DMS79 (cell line): ENCODE measurements around the gene GCGR.
A peak's percentile ranks its signal among the peaks of the same experiment; 100 is the strongest.

Experiments
- DNase-seq: peaks from one replicate; lab custom pipeline; 2025; lab: John Stamatoyannopoulos, UW

Gene GCGR

DNA sequence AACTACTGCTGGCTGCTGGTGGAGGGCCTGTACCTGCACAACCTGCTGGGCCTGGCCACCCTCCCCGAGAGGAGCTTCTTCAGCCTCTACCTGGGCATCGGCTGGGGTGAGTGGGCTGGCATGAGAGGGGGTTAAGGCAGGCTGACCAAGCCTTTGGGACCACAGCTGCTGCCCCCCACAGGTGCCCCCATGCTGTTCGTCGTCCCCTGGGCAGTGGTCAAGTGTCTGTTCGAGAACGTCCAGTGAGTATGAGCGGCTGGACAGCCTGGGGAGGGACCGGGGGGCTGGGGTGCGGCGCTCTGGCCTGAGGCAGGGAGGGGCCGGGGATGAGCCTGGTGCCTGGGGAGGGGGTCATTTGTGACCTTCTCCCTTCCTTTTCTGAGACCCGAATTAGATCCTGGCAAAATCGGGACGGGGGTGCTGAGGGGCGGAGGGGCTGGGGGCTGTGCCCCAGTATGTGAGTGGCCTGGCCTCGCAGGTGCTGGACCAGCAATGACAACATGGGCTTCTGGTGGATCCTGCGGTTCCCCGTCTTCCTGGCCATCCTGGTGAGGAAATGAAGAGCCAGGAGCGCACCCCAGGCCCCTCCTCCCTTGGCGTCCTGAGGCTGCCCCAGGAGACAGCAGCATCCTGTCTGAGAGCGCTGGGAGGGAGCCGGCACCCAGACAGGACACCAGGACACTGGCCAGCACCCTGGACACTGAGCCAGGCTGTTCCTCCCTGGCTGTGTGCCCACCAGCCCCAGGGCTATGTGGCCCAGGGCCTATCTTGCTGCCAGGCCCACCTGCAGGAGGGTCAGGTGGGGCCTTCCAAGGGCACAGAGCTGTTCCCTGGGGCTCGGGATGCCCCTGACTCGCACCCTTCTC, 8.0 kb downstream of the GCGR start:
- DNase-seq, result no peak

DNA sequence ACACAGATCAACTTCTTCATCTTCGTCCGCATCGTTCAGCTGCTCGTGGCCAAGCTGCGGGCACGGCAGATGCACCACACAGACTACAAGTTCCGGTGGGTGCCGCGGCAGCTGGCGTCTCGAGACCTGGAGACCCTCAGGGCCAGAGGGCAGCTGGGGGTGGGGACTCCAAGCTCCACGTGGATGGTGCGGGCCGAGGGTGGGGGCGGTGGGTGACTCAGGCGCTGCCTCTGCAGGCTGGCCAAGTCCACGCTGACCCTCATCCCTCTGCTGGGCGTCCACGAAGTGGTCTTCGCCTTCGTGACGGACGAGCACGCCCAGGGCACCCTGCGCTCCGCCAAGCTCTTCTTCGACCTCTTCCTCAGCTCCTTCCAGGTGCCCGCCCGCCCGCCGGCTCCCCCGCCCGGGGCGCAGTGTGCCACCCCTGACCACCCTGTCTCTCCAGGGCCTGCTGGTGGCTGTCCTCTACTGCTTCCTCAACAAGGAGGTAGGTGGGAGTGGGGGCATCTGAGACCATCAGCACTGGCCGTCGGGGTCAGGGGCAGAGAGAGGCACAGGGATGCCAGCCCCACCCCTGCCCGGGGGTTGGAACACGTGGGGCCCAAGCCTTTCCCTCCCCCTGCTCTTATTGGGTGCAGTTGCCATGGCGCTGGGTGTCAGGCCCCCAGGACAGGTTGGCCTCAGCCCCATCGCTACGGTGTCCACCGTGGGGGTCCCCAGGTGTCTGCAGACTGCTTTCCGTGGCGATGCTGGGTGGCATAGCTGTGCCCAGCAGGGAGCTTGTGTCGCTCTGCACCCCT, 8.8 kb downstream of the GCGR start:
- no peak for DNase-seq

DNA sequence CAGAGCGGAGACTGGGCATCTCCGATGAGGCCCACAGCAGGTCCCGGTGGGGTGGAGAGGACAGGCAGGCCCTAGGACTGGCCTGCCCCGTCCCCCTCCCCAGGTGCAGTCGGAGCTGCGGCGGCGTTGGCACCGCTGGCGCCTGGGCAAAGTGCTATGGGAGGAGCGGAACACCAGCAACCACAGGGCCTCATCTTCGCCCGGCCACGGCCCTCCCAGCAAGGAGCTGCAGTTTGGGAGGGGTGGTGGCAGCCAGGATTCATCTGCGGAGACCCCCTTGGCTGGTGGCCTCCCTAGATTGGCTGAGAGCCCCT, 9.4 kb downstream of the GCGR start:
- no peak for DNase-seq

DNA sequence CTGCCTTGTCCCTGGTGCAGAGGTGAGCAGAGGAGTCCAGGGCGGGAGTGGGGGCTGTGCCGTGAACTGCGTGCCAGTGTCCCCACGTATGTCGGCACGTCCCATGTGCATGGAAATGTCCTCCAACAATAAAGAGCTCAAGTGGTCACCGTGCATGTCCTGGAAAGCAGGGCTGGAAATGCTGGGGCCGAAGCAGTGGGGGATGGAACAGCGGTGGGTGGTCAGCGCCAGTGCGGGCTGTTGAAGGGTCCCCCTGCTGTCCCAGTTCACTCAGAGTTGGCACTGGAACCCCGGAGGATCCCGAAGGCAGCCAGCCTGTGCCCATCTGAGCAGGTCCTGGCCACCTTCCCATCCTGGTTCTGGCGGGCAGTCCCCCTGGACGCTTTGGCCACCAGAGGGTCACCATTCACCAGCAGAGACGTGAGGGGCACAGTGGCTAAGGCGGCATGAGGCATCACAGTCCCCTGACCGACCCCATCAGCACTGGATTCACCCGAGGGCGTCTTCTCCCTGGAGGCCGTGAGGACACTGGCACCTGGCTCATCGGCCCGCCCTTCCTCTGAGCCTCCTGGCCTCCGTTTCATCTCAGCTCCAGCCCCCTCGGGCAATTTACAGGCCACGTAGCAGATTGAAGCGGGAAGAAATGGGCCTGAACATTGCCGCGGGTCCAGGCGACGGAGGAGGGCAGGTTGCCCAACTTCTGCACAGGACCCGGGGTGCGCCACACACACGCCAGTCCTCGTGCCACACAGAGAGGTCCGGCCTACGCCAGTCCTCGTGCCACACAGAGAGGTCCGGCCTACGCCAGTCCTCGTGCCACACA, 10.1 kb downstream of the GCGR start:
- DNase-seq, result no peak

DNA sequence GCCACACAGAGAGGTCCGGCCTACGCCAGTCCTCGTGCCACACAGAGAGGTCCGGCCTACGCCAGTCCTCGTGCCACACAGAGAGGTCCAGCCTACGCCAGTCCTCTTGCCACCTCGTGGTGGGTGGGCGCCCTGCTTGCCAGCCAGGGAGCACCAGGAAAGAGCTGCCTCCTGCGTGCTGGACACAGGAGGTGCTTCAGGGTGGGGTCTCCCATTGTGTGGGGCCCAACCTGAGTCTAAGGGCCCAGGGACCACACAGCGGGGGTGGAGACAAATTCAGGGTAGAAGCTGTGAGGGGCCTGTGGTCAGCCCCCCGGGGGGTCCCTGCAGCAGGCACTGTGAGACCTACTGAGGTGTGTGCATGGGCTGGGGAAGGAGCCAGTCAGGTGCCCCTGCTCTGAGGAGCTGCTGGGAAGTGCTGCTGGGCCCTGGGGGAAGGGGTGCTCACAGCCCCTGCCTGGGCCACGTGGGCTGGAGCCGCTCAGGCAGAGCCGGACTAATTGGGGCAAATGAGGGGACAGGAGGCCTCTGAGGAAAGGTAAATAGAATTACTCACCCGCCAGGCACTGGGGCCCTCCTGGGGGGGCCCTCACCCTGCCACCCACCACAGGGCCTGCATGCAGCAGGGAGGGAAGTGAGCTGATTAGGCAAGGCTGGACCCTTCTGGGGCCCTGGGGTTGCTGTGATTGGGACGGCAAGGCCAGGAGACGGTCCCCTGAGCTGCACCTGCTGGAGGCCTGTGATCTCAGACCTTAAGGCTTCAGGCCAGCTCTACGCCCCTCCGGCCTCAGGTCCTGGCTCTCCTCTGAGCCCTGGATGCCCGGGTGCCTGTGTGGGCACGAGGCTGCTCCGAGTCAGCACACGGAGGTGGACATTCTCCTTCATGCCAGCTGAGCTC, 11.0 kb downstream of the GCGR start:
- peak; percentile 2 for DNase-seq

DNA sequence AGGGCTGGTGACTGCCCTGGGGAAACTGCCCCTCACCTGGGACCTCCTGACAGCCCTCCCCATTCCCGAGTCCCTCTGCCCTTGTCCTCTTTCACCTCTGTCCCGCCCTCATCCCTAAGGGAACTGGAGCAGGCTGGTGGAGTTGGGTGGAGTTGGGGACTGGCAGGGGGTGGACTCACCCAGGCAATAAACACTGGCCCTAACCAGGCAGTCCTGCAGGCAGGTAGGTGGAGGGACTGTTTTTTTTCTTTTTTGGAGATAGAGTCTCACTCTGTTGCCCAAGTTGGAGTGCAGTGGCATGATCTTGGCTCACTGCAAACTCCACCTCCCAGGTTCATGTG, 11.7 kb downstream of the GCGR start:
- no peak for DNase-seq

DNA sequence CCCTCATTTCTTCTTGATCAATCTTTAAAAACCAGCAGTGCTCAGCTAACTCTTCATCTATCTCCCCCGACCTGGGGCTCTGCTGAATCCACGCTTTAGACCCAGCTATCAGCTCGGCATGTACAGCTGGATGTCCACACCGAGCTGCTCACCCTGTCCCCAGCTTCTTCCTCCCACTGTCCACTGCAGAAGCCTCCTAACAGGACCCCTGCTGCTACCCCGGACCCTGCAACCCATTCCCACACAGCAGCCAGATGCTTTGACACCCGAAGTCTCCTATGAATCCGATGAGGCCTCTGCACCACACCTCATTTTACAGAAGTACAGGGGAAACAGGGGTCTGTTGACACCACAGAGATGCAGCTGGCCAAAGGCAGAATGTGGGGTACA, 13.8 kb downstream of the GCGR start:
- no peak for DNase-seq

DNA sequence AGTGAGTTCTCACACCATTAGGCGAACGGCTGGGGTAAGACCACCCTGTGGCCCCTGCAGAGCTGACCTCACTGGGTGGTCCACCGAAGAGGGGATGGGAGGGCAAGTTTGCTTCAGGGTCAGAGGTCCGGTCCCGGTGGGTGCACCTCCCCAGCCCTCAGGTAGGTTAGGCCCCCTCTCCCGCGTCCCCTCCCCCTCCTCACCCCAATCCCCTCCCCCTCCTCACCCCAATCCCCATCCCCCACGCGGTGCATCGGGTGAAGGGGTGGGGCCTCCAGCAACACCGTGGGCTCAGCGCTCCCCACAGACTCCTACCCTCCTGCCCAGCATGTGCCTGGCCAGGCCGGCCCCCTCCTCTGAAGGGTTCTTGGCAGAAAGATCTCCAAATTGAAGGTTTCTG, 15.8 kb downstream of the GCGR start:
- no peak for DNase-seq

DNA sequence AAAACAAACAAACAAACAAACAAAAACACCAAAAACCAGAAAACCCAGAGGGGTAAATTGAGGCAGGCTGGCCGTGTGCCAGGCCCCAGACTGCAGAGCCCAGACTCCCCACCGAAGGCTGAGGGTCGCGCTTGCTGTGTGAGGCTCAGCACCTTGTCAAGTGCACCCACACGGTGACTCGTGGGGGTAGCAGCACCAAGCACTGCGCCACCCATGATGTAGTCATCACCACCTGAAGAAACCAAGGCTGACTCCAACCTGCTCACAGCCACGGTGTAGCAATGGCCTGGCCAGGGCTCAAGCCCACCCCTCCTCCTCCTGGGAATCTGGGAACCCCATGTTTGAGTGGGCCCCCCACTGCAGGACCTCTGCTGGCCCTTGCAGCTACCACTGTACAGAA, 17.2 kb downstream of the GCGR start:
- no peak for DNase-seq

DNA sequence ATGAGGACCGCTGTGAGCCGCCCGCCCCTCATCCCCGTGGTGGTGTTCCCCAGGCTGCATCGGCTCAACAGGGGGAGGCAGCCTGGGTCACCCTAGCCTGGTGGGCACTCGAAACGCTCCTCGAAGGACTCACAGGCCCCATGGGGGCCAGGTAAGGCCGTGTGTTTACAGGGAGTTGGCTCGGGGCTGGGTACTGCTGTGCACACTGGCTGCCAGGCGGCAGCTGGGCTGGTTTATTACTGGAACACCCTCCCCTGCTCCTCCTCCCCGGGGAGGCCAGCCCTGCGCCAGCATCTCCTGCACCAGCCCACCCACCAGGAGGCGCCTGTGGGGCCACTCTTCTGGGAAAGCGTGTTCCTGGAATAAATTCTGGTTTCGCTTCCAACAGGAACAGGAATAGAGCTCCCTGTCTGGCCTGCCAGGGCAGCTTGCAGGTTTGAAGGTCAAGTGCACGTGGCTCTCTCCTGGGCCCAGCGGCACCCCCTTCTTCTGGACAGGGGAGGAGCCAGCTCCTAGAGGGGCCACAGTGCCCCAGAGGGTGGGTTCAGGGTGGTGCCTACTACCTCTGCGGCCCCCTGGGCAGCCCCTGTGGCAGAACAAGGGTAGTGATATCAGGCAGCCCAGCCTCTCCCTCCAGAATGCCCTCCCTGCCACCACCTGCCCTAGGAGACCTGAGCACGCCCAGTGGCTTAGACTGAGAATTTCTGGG, 17.8 kb downstream of the GCGR start:
- DNase-seq, result no peak

DNA sequence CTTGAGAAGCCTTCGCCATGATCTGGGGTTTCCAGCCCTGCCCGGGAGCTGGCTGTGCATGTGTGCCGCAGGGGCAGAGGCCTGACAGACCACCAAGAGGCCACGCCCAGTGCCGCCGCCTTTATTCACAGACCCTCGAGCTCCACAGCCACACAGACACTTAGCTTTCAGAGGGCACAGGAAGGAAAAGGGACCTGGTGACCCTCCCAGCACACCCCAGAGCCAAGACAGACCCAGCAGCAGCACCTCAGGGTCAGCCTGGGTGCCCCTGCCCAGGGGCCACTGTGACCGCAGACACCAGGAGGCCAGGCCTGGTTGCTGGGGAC, 18.3 kb downstream of the GCGR start:
- no peak for DNase-seq

DNA sequence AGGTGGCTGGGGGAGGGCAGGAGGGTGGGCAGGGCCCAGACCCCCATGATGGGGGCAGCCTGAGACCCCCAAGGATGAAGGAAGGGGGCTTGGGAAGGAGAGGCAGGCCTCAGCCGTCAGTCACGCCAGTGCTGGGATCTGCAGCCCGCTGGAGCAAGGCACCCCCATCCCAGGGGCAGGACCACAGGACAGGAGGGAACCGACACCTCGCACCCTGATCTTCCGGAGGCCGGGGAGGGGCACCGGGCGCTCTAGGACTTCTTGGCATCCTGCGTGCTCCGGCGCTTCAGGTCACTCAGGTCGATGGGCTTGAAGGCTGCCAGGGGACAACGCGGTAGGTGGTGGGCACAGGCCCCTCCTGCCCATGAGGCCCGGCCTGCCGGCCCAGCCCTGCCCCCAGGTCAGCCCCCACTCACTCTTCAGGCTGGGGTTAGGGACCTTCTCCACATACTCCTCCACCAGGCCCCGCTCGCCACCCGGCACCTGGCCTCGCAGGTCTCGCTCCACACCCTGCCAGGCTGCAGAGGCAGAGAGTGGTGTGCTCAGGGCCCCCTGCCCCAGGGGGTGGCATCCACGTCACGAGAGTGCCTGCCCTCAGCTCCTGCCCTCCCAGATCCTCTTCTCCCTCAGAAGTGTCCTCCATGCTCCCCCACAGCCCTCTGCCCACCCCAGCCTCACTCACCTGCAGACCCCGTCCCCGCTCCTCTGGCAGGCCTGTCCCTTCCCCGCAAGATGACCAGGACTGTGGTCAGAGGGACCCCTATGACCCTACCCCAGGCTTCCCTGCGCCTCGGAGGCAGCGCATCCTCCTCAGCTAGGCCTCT, 19.3 kb downstream of the GCGR start:
- no peak for DNase-seq

DNA sequence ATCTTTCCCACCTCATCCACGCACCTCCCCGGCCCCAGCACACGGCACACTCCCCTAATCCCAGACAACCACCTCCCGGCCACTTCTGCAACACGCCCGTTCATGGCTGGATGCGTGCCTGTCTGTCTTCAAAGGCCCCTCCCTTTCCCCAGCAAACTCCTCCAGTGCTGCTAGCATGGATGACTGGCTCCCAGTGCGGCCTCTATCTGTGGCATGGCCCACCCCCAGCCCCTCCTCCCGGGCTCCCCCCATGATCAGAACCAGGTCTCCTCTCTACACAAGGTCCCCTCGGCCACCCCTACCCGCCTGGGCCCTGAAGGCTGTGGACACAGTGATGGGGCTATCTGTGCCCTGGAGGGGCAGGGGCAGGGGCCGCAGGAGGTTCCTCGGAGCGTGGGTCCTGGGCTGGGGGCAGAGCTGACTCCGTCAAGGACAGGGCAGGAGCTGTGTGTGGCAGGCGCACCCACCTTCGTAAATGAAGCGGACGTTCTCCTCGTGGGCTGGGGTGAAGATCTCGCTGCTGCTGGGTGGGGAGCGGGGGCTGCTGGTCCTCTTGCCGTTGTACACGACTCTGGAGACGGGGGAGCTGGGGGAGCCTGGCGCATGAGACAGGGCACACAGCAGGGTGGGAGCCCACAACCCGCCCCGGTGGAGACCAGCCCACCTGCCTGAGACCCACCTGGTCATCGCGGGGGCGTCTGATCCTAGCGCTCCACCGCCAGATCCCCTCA, 20.0 kb downstream of the GCGR start:
- no peak for DNase-seq

DNA sequence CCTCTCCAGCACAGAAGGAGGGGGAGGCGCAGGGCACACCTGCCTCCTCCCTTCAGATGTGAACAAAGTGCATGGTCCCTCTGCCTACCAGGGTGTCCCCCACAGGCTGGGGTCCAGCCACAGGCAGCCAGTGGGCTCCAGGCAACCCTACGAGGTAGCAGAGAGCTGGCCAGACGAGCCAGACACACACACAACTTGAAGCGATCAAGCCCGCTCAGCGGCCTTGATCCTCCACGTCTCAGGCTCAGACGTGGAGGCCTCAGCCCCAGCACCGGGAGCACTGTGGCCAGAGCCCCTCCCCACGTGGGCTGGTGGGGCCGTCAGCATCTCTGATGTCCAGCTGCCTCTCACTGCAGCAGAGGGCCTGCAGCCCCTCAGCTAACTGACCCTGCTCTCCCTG, 20.6 kb downstream of the GCGR start:
- no peak for DNase-seq

DNA sequence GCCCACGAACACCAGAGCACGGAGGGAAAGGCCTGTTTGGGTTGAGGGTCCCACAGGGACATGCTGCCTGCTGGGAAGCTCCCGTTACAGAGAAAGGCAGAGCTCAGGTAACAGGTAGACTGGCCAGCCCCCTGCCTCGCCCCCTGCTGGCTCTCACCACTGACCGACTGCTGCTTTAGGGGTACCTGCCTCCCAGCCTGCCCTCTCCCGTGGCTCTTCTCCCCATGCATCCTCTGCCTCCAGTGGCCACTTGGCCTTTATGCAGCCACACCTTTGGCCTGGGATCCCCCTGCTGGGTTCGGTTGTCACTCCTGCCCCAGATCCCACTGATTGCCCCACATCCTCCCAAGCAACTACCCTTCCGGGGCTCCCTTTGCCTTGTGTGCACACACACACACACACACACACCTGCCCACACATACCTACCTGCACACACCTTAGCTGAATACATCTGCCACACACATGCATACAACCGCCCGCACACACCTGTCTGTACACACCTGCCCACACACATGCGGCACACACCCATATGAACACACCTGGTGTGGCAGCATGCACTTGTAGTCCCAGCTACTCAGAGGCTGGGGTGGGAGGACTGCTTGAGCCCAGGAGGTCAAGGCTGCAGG, 22.0 kb downstream of the GCGR start:
- DNase-seq, result no peak

DNA sequence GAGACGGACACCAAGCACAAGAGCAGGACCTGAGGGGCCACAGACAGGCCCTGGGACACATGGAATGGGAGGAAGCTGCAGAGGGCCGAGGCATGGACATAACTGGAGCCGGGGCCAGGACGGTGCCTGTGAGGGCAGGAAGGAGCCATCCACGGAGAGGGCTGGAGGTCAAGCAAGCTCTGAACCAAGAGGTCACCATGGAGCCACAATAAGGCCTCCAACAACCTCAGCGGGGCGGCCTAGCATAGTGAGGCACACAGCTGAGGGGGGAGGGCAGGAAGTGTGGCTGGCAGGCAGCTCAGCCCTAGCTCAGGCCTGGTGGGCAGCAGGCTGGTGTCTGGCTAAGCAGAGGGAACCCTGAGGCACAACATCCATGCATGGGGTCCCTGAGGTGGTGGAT, 24.7 kb downstream of the GCGR start:
- no peak for DNase-seq

DNA sequence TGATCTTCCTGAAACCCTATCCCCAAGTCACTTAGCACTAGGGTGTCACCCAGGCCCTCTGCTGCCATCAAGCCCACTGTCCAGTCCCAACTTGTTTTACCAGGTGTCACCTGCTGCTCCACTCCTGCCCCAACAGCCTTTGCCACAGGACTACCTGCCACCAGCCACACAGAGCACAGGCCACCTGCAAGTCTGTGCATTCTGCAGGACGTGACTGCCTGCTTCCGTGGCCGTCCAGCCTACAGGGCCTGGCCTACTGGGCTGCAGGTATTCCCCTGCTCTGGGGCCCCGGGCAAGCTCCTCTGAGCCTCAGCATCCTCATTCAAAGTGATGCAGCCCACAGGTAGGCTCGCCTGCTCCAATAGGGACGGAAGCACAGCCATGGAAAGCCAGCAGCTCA, 25.9 kb downstream of the GCGR start:
- no peak for DNase-seq

DNA sequence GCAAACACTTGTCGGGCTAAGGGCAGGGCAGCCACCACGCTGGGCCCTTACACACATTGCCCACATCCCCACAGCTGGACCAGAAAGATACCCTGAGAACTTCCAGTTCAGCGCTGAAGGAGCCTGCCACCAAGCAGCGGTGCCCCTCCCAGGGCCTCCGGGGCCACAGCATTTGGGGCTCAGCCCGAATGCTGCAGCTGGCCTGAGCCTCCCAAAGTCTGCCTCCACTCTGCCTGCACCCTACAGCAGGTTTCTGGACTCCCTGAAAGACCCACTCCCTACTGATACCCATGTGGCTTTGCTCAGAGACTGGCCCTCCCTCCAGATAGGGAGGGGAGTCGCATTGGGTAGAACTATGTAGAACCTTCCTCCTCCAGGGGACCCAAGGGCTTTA, 27.6 kb downstream of the GCGR start:
- DNase-seq, result no peak

DNA sequence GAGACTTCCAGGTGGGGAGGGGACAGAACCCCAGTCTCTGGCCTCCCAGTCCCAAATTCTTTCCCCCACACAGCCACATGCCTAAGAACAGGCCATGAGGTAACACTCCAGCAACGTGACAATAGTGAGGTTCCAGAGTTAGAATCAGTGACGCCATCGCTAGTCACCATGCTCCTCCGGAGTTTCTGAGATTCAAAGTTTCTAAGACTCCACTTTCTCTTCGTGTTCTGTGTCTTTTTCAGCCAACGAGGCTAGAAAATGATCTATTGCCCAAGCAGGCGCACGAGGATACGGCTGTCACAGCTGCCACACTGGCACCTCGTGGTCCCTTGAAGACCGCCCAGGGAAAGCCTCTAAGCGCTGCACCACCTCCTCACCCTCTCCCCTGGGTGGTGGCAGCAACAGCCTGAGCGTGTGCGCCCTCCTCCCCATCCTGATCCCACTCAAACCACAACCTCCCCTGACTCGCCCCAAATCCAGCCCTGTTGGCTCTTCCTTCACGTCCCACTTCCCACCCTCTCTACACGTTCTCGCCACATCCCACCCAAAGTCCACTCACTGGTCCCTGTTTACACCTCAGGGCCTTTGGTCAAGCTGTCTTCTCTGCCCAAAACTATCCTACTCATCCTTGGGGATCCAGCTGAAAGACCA, 28.1 kb downstream of the GCGR start:
- DNase-seq, result peak; percentile 15
